ENCODE data around the gene FRMPD1. TPM values are rescaled to one million over a fixed set of nuclear protein-coding genes. Genes with fewer than 3 reads are reported as not detected.
A peak's percentile ranks its signal among the peaks of the same experiment; 100 is the strongest.
"Not testable (repeated sequence)": the region's sequence is repeated elsewhere in the genome, so short reads cannot be mapped to it uniquely, and the experiment has no call there.

The FRMPD1 gene
- polyA plus RNA-seq, 1 donor = 0.61 TPM

GRCh38 chr9:37751704-37752103 lies 101.0 kb downstream of the FRMPD1 start:
- not testable (repeated sequence) for H3K27ac ChIP-seq (ENCODE audit: low read length); DNase-seq; H3K4me3 ChIP-seq (ENCODE audit: low read length); H3K9me3 ChIP-seq (ENCODE audit: control insufficient read depth, low read depth, low read length); H3K36me3 ChIP-seq (ENCODE audit: control insufficient read depth, insufficient read depth, low read length); H3K27me3 ChIP-seq (ENCODE audit: control insufficient read depth, insufficient read depth, low read length); H3K4me1 ChIP-seq (ENCODE audit: control insufficient read depth, insufficient read depth, low read length)
- no CpG with 5 or more reads among the region's 30 CpGs for WGBS (ENCODE audit: insufficient coverage, low lambda C conversion rate)

- H3K27ac ChIP-seq (ENCODE audit: low read length); H3K4me3 ChIP-seq (ENCODE audit: low read length); H3K9me3 ChIP-seq (ENCODE audit: control insufficient read depth, low read depth, low read length); H3K36me3 ChIP-seq (ENCODE audit: control insufficient read depth, insufficient read depth, low read length); DNase-seq; H3K27me3 ChIP-seq (ENCODE audit: control insufficient read depth, insufficient read depth, low read length); H3K4me1 ChIP-seq (ENCODE audit: control insufficient read depth, insufficient read depth, low read length): not testable (repeated sequence)
- no CpG with 5 or more reads among the region's 13 CpGs for WGBS (ENCODE audit: insufficient coverage, low lambda C conversion rate)
These were observed 101.4 kb downstream of the FRMPD1 start for GRCh38 chr9:37752112-37752511.

- H3K27me3 ChIP-seq (ENCODE audit: control insufficient read depth, insufficient read depth, low read length) = no peaks in the 10 kb centered on the region
- H3K36me3 ChIP-seq (ENCODE audit: control insufficient read depth, insufficient read depth, low read length) = peaks cover 2% of the 10 kb centered on the region
- peaks cover 6% of the 10 kb centered on the region for H3K4me1 ChIP-seq (ENCODE audit: control insufficient read depth, insufficient read depth, low read length)
- H3K9me3 ChIP-seq (ENCODE audit: control insufficient read depth, low read depth, low read length) = no peaks in the 10 kb centered on the region
- no peak overlapping the region for H3K27ac ChIP-seq (ENCODE audit: low read length)
- no peak for DNase-seq
- peak overlapping the region; percentile 97 for H3K4me3 ChIP-seq (ENCODE audit: low read length)
- WGBS (ENCODE audit: insufficient coverage, low lambda C conversion rate) = no CpG with 5 or more reads among the region's 29 CpGs
These were observed 102.1 kb downstream of the FRMPD1 start for GRCh38 chr9:37752642-37753488.

GRCh38 chr9:37753489-37754190 lies 102.9 kb downstream of the FRMPD1 start, which contains the start of gene TRMT10B:
TSS of gene TRMT10B (plus strand) at chr9:37753805. CDS start at chr9:37761932, 8,127 bp downstream.
- Histone ChIP-seq H3K9me3 (ENCODE audit: control insufficient read depth, low read depth, low read length) (no peaks in the 10 kb centered on the region), H3K36me3 (ENCODE audit: control insufficient read depth, insufficient read depth, low read length) (peaks cover 2% of the 10 kb centered on the region), H3K4me1 (ENCODE audit: control insufficient read depth, insufficient read depth, low read length) (peaks cover 6% of the 10 kb centered on the region), H3K27me3 (ENCODE audit: control insufficient read depth, insufficient read depth, low read length) (no peaks in the 10 kb centered on the region), H3K27ac (ENCODE audit: low read length) (peak within 1 kb of the TSS; percentile 76), H3K4me3 (ENCODE audit: low read length) (peak within 1 kb of the TSS; percentile 97)
- peak; percentile 55 to 84 for DNase-seq
- WGBS (ENCODE audit: insufficient coverage, low lambda C conversion rate) = 0% methylated on average over 2 of the region's 40 CpGs

- no peak for DNase-seq
- H3K9me3 ChIP-seq (ENCODE audit: control insufficient read depth, low read depth, low read length) = no peaks in the 10 kb centered on the region
These were observed 108.0 kb downstream of the FRMPD1 start for GRCh38 chr9:37758747-37759146.

GRCh38 chr9:37760416-37761161 lies 109.8 kb downstream of the FRMPD1 start:
- H3K36me3 ChIP-seq (ENCODE audit: control insufficient read depth, insufficient read depth, low read length) = peaks cover 6% of the 10 kb centered on the region
- peak; percentile 49 to 79 for DNase-seq
- H3K9me3 ChIP-seq (ENCODE audit: control insufficient read depth, low read depth, low read length) = no peaks in the 10 kb centered on the region
- no peak overlapping the region for H3K4me3 ChIP-seq (ENCODE audit: low read length)
- peak overlapping the region; percentile 81 for H3K27ac ChIP-seq (ENCODE audit: low read length)
- WGBS (ENCODE audit: insufficient coverage, low lambda C conversion rate) = 100% methylated on average over 1 of the region's 7 CpGs
- peaks cover 13% of the 10 kb centered on the region for H3K4me1 ChIP-seq (ENCODE audit: control insufficient read depth, insufficient read depth, low read length)
- H3K27me3 ChIP-seq (ENCODE audit: control insufficient read depth, insufficient read depth, low read length) = no peaks in the 10 kb centered on the region

More at GRCh38 chr9:37758747-37759146, 108.0 kb downstream of the FRMPD1 start:
- no CpG with 5 or more reads among the region's 3 CpGs for WGBS (ENCODE audit: insufficient coverage, low lambda C conversion rate)
- Histone ChIP-seq H3K4me3 (ENCODE audit: low read length) (no peak overlapping the region), H3K4me1 (ENCODE audit: control insufficient read depth, insufficient read depth, low read length) (peaks cover 19% of the 10 kb centered on the region), H3K36me3 (ENCODE audit: control insufficient read depth, insufficient read depth, low read length) (peaks cover 2% of the 10 kb centered on the region), H3K27ac (ENCODE audit: low read length) (no peak overlapping the region), H3K27me3 (ENCODE audit: control insufficient read depth, insufficient read depth, low read length) (no peaks in the 10 kb centered on the region)

GRCh38 chr9:37761511-37761910 lies 110.8 kb downstream of the FRMPD1 start:
- Histone ChIP-seq H3K4me1 (ENCODE audit: control insufficient read depth, insufficient read depth, low read length) (peaks cover 13% of the 10 kb centered on the region), H3K27me3 (ENCODE audit: control insufficient read depth, insufficient read depth, low read length) (no peaks in the 10 kb centered on the region), H3K4me3 (ENCODE audit: low read length) (no peak overlapping the region), H3K27ac (ENCODE audit: low read length) (peak overlapping the region; percentile 81), H3K36me3 (ENCODE audit: control insufficient read depth, insufficient read depth, low read length) (peaks cover 6% of the 10 kb centered on the region), H3K9me3 (ENCODE audit: control insufficient read depth, low read depth, low read length) (no peaks in the 10 kb centered on the region)
- DNase-seq = peak in 1 of 2 donors; percentile 62
- WGBS (ENCODE audit: insufficient coverage, low lambda C conversion rate) = no CpG with 5 or more reads among the region's 3 CpGs

- Histone ChIP-seq H3K4me1 (ENCODE audit: control insufficient read depth, insufficient read depth, low read length) (peaks cover 10% of the 10 kb centered on the region), H3K36me3 (ENCODE audit: control insufficient read depth, insufficient read depth, low read length) (peaks cover 17% of the 10 kb centered on the region)
- not testable (repeated sequence) for H3K4me3 ChIP-seq (ENCODE audit: low read length); H3K27me3 ChIP-seq (ENCODE audit: control insufficient read depth, insufficient read depth, low read length); H3K27ac ChIP-seq (ENCODE audit: low read length); H3K9me3 ChIP-seq (ENCODE audit: control insufficient read depth, low read depth, low read length); DNase-seq
- no CpG with 5 or more reads among the region's 6 CpGs for WGBS (ENCODE audit: insufficient coverage, low lambda C conversion rate)
These were observed 114.5 kb downstream of the FRMPD1 start for GRCh38 chr9:37765263-37765662.

GRCh38 chr9:37769306-37769705 lies 118.6 kb downstream of the FRMPD1 start:
- H3K36me3 ChIP-seq (ENCODE audit: control insufficient read depth, insufficient read depth, low read length) = peaks cover 38% of the 10 kb centered on the region
- no CpG with 5 or more reads among the region's 5 CpGs for WGBS (ENCODE audit: insufficient coverage, low lambda C conversion rate)
- H3K4me1 ChIP-seq (ENCODE audit: control insufficient read depth, insufficient read depth, low read length) = no peaks in the 10 kb centered on the region

GRCh38 chr9:37769995-37770394 lies 119.2 kb downstream of the FRMPD1 start:
- Histone ChIP-seq H3K36me3 (ENCODE audit: control insufficient read depth, insufficient read depth, low read length) (peaks cover 38% of the 10 kb centered on the region), H3K4me1 (ENCODE audit: control insufficient read depth, insufficient read depth, low read length) (no peaks in the 10 kb centered on the region), H3K27ac (ENCODE audit: low read length) (no peak overlapping the region), H3K4me3 (ENCODE audit: low read length) (no peak overlapping the region), H3K9me3 (ENCODE audit: control insufficient read depth, low read depth, low read length) (no peaks in the 10 kb centered on the region), H3K27me3 (ENCODE audit: control insufficient read depth, insufficient read depth, low read length) (no peaks in the 10 kb centered on the region)
- DNase-seq = no peak
- no CpG with 5 or more reads among the region's 3 CpGs for whole genome bisulfite sequencing (ENCODE audit: insufficient coverage, low lambda C conversion rate)

More at GRCh38 chr9:37769306-37769705, 118.6 kb downstream of the FRMPD1 start:
- DNase-seq = no peak
- no peaks in the 10 kb centered on the region for H3K27me3 ChIP-seq (ENCODE audit: control insufficient read depth, insufficient read depth, low read length)
- H3K4me3 ChIP-seq (ENCODE audit: low read length) = no peak overlapping the region
- H3K27ac ChIP-seq (ENCODE audit: low read length) = no peak overlapping the region
- H3K9me3 ChIP-seq (ENCODE audit: control insufficient read depth, low read depth, low read length) = no peaks in the 10 kb centered on the region

All from large intestine (tissue), 3 donors.